Kidney (tissue), 2 donors: ENCODE data around the gene PARS2. TPM values are rescaled to one million over a fixed set of nuclear protein-coding genes. Genes with fewer than 3 reads are reported as not detected.

Source experiments
- polyA plus RNA-seq: library from polyadenylated mRNA; stranded (reverse); fragments of 350-450 nt; fragmentation: Illumina TruSeq; extraction: RNeasy Lipid Tissue Mini Kit (QIAGEN cat#74804); gene quantifications from one replicate; pipeline ENCODE4 v1.2.3, GENCODE V29; 2014; ENCODE audit warnings: low read depth, low replicate concordance; ENCODE audit not compliant: insufficient read depth
- total RNA-seq: library from RNA; stranded (reverse); fragmentation: NEBNext Ultra II Directional; extraction: Animal tissue kit (Norgen Biotek cat#: 25700); gene quantifications from one replicate; pipeline ENCODE4 v1.2.1, GENCODE V29; 2021
- donor health status: DM: yes; HTN: yes; CAD: no.

Gene PARS2
- total and polyA plus RNA-seq, 2 donors from 2014 or later: 7.1 to 7.2 TPM

Other genes with a start within 250 kb of the PARS2 start
- 24.6 TPM for gene ACOT11, start 216.3 kb downstream of the PARS2 start, total RNA-seq
- gene ACOT11, start 216.3 kb downstream of the PARS2 start, polyA plus RNA-seq: 31.1 TPM
- not detected for gene FAM151A, start 141.0 kb downstream of the PARS2 start, total RNA-seq
- 237 TPM for gene FAM151A, start 141.0 kb downstream of the PARS2 start, polyA plus RNA-seq
- gene MROH7, start 122.7 kb downstream of the PARS2 start, total RNA-seq: 5.4 TPM
- 3.8 TPM for gene MROH7, start 122.7 kb downstream of the PARS2 start, polyA plus RNA-seq
- gene TTC4, start 48.7 kb downstream of the PARS2 start, total RNA-seq: 18.0 TPM
- gene TTC4, start 48.7 kb downstream of the PARS2 start, polyA plus RNA-seq: 21.5 TPM
- 16.5 TPM for gene TTC22, start 36.8 kb upstream of the PARS2 start, total RNA-seq
- 9.6 TPM for gene TTC22, start 36.8 kb upstream of the PARS2 start, polyA plus RNA-seq
- 91.7 TPM for gene DHCR24, start 122.7 kb upstream of the PARS2 start, total RNA-seq
- gene DHCR24, start 122.7 kb upstream of the PARS2 start, polyA plus RNA-seq: 33.7 TPM
- gene TMEM61, start 216.1 kb upstream of the PARS2 start, total RNA-seq: 7.0 TPM
- 42.7 TPM for gene TMEM61, start 216.1 kb upstream of the PARS2 start, polyA plus RNA-seq
- gene BSND, start 234.4 kb upstream of the PARS2 start, total RNA-seq: 1.4 TPM
- 22.7 TPM for gene BSND, start 234.4 kb upstream of the PARS2 start, polyA plus RNA-seq